HCT116 (cell line): Measurements from ENCODE around the gene SPATS1. TPM values are rescaled to one million over a fixed set of nuclear protein-coding genes. Genes with fewer than 3 reads are reported as not detected.

Experiments
- ATAC-seq: fragments of 200-7000 bp; cut with Tn5 transposase; 2 replicates; pipeline ENCODE4 v1.9.1; 2020; ENCODE audit warnings: mild to moderate bottlenecking, moderate library complexity
- BruUV-seq: library from RNA; stranded (reverse); fragments of 400-500 nt; replicated peaks from 2 replicates; lab custom pipeline; 2021; lab: Mats Ljungman, UMichigan
- CTCF ChIA-PET: fragments of 300-600 bp; sonication (Branson Sonifier 250); formaldehyde crosslinking; loops from one replicate; lab custom pipeline; 2021; ENCODE audit warnings: antibody characterized with exemption; lab: Charles Lee
- POLR2A ChIA-PET: fragments of 300-600, 350-600 bp; sonication (Branson Sonifier 250); formaldehyde crosslinking; loops from one replicate; lab custom pipeline; 2021; ENCODE audit warnings: antibody characterized with exemption; lab: Charles Lee
- RAD21 ChIA-PET, 2 experiments: fragments of 300-600 bp; sonication (Branson Sonifier 250); formaldehyde crosslinking; loops; one replicate each; lab custom pipeline; 2023; ENCODE audit warnings: low total read pairs in 2 of 2; ENCODE audit not compliant: uncharacterized antibody in 2 of 2, unreplicated experiment in 2 of 2, low non-redundant PET in 1 of 2; lab: Charles Lee
- DNase-seq: peaks from one replicate; pipeline ENCODE4 v3.0.0-alpha.2; 2010; ENCODE audit warnings: low read depth, low spot score
- H2AFZ ChIP-seq: fragments of 200-600 bp; shearing (Covaris generic), sonication (generic); 2 replicates; pipeline ENCODE4 v1.6.1; 2017; ENCODE audit warnings: low read depth, mixed run types, mixed read lengths, antibody characterized with exemption, low read length; ENCODE audit not compliant: poor library complexity, severe bottlenecking
- H3K27ac ChIP-seq: 2 replicates; pipeline ENCODE4 v1.5.1; 2012; ENCODE audit warnings: low read depth, low read length
- H3K27me3 ChIP-seq: fragments of 200-600 bp; sonication (generic); 2 replicates; pipeline ENCODE4 v1.6.1; 2016; ENCODE audit warnings: mixed run types, low read length, mixed read lengths; ENCODE audit not compliant: insufficient read depth
- H3K36me3 ChIP-seq, 2 experiments: fragments of 200-500 bp in 1 of 2; fragments of 200-600 bp in 1 of 2; sonication (Bioruptor generic) in 1 of 2; sonication (generic) in 1 of 2; 2 replicates each; pipeline versions ENCODE4 v1.5.1 to v1.6.1; 2014 to 2016; ENCODE audit warnings: low read length in 2 of 2, inconsistent platforms in 1 of 2, mixed read lengths in 1 of 2, mixed run types in 1 of 2; ENCODE audit not compliant: insufficient read depth in 2 of 2, control insufficient read depth in 1 of 2
- H3K4me1 ChIP-seq, 2 experiments: fragments of 200-600 bp in 1 of 2; sonication (generic) in 1 of 2; 2 replicates each; pipeline versions ENCODE4 v1.5.1 to v1.6.1; 2012 to 2017; ENCODE audit warnings: low read length in 2 of 2, inconsistent platforms in 1 of 2, mild to moderate bottlenecking in 1 of 2, mixed read lengths in 1 of 2, mixed run types in 1 of 2, moderate library complexity in 1 of 2; ENCODE audit not compliant: insufficient read depth in 2 of 2, control insufficient read depth in 1 of 2
- H3K4me2 ChIP-seq: fragments of 200-600 bp; sonication (generic); 2 replicates; pipeline ENCODE4 v1.6.1; 2017; ENCODE audit warnings: mixed run types, low read length, mixed read lengths
- H3K4me3 ChIP-seq, 2 experiments: fragments of 200-600 bp in 1 of 2; sonication (generic) in 1 of 2; replicated peaks in 1 of 2; 2 replicates each; pipeline ENCODE4 v1.5.1; 2011 to 2016; ENCODE audit warnings: low read length in 2 of 2, control low read depth in 1 of 2, low read depth in 1 of 2, mild to moderate bottlenecking in 1 of 2, mixed read lengths in 1 of 2, mixed run types in 1 of 2
- H3K79me2 ChIP-seq: fragments of 200-600 bp; sonication (generic); 2 replicates; pipeline ENCODE4 v1.6.1; 2017; ENCODE audit warnings: mild to moderate bottlenecking, mixed run types, low read length, moderate library complexity, mixed read lengths; ENCODE audit not compliant: insufficient read depth
- H3K9ac ChIP-seq: fragments of 200-600 bp; sonication (generic); 2 replicates; pipeline ENCODE4 v1.6.1; 2016; ENCODE audit warnings: low read length, mixed read lengths
- H3K9me2 ChIP-seq: fragments of 200-600 bp; sonication (generic), shearing (Covaris generic); 2 replicates; pipeline ENCODE4 v1.6.1; 2017; ENCODE audit warnings: mixed run types, mild to moderate bottlenecking, moderate library complexity; ENCODE audit not compliant: insufficient read depth
- H3K9me3 ChIP-seq, 2 experiments: fragments of 200-500 bp in 1 of 2; fragments of 200-600 bp in 1 of 2; sonication (Bioruptor generic) in 1 of 2; sonication (generic) in 1 of 2; 2 replicates each; pipeline ENCODE4 v1.6.1; 2014 to 2017; ENCODE audit warnings: low read length in 2 of 2, mixed read lengths in 2 of 2, inconsistent platforms in 1 of 2, low read depth in 1 of 2, mild to moderate bottlenecking in 1 of 2, mixed run types in 1 of 2, moderate library complexity in 1 of 2; ENCODE audit not compliant: control insufficient read depth in 1 of 2, insufficient read depth in 1 of 2
- H4K20me1 ChIP-seq: fragments of 200-600 bp; sonication (generic), shearing (Covaris generic); 2 replicates; pipeline ENCODE4 v1.6.1; 2017; ENCODE audit warnings: mixed run types, mild to moderate bottlenecking, moderate library complexity; ENCODE audit not compliant: insufficient read depth
- CTCF ChIP-seq, 3 experiments: fragments of 200-600 bp in 1 of 3; sonication (generic) in 1 of 3; IDR thresholded peaks in 2 of 3; conservative IDR thresholded peaks in 1 of 3; 2 replicates each; pipeline ENCODE4 v1.5.1; 2012 to 2017; ENCODE audit warnings: low read depth in 2 of 3, low read length in 2 of 3, antibody characterized with exemption in 1 of 3, borderline replicate concordance in 1 of 3, control low read depth in 1 of 3, mild to moderate bottlenecking in 1 of 3, mixed read lengths in 1 of 3, mixed run types in 1 of 3, moderate library complexity in 1 of 3; ENCODE audit not compliant: insufficient read depth in 1 of 3
- RAD21 ChIP-seq: IDR thresholded peaks from 2 replicates; pipeline ENCODE4 v1.6.1; 2012; ENCODE audit warnings: low read depth, mild to moderate bottlenecking
- SIN3A ChIP-seq: IDR thresholded peaks from 2 replicates; pipeline ENCODE4 v1.6.1; 2012; ENCODE audit warnings: low read depth
- intact Hi-C: fragments of 100-400 bp; cut with micrococcal nuclease; formaldehyde crosslinking; loops from 2 replicates; pipeline ENCODE4 v1.10.0; 2022
- total RNA-seq: library from RNA; stranded (reverse); gene quantifications from one replicate; pipeline ENCODE4 v1.2.1, GENCODE V29; 2021; ENCODE audit not compliant: unreplicated experiment
- TF ChIP-seq, protein P1 (sequence below): IDR thresholded peaks from 2 replicates; pipeline ENCODE4 v1.6.1; 2011; ENCODE audit warnings: mild to moderate bottlenecking, low read length, moderate library complexity; ENCODE audit not compliant: insufficient replicate concordance; ENCODE audit errors: extremely low read depth

Gene SPATS1
- total RNA-seq, 1 experiment from 2014 or later: not detected

DNA sequence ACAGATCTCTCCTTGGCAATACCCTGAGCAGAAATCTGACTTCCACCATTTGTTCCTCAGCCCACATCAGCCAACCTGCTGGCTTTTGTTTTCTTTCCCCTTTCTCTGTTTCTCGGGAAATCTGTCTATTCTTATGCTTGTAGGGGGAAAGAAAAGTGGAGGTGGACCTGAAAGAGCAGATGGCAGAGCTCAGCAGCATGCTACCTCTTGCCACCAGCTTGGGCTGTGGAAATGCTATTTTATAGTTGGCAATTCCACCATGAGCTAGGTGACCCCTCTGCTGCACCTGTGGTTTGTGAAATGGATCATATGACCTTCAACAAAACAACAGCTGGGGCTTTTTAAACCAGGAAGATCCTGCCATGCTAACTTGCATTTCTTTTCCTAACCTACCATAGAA is 6.8 kb upstream of the SPATS1 start:
- H3K4me2 ChIP-seq: no peak overlapping the region
- no peaks in the 10 kb centered on the region for H3K36me3 ChIP-seq
- H3K9me2 ChIP-seq: no peaks in the 10 kb centered on the region
- H3K79me2 ChIP-seq: no peaks in the 10 kb centered on the region
- intact Hi-C loops: loop anchor here (5.0 kb wide), 1 partner anchor 163 kb away; no protein-coding TSS in a partner anchor
- no peak for TF ChIP-seq RAD21
- TF ChIP-seq, protein P1, sequence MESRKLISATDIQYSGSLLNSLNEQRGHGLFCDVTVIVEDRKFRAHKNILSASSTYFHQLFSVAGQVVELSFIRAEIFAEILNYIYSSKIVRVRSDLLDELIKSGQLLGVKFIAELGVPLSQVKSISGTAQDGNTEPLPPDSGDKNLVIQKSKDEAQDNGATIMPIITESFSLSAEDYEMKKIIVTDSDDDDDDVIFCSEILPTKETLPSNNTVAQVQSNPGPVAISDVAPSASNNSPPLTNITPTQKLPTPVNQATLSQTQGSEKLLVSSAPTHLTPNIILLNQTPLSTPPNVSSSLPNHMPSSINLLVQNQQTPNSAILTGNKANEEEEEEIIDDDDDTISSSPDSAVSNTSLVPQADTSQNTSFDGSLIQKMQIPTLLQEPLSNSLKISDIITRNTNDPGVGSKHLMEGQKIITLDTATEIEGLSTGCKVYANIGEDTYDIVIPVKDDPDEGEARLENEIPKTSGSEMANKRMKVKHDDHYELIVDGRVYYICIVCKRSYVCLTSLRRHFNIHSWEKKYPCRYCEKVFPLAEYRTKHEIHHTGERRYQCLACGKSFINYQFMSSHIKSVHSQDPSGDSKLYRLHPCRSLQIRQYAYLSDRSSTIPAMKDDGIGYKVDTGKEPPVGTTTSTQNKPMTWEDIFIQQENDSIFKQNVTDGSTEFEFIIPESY: no peak
- ChIA-PET POLR2A (no interaction called here), CTCF (interaction anchor here (3.9 kb wide), 1 partner anchor 68 kb away, joined by 36 read pairs; no protein-coding TSS in a partner anchor), RAD21 (no interaction called here)
- H3K9me3 ChIP-seq: no peaks in the 10 kb centered on the region
- no peak overlapping the region for H3K27ac ChIP-seq
- H3K27me3 ChIP-seq: no peaks in the 10 kb centered on the region
- BruUV-seq: no TSS peak
- no peaks in the 10 kb centered on the region for H3K4me1 ChIP-seq
- H3K9ac ChIP-seq: no peak overlapping the region
- no peak for ATAC-seq
- H4K20me1 ChIP-seq: no peaks in the 10 kb centered on the region
- no peak overlapping the region for H2AFZ ChIP-seq
- DNase-seq: no peak
- H3K4me3 ChIP-seq: no peak overlapping the region

DNA sequence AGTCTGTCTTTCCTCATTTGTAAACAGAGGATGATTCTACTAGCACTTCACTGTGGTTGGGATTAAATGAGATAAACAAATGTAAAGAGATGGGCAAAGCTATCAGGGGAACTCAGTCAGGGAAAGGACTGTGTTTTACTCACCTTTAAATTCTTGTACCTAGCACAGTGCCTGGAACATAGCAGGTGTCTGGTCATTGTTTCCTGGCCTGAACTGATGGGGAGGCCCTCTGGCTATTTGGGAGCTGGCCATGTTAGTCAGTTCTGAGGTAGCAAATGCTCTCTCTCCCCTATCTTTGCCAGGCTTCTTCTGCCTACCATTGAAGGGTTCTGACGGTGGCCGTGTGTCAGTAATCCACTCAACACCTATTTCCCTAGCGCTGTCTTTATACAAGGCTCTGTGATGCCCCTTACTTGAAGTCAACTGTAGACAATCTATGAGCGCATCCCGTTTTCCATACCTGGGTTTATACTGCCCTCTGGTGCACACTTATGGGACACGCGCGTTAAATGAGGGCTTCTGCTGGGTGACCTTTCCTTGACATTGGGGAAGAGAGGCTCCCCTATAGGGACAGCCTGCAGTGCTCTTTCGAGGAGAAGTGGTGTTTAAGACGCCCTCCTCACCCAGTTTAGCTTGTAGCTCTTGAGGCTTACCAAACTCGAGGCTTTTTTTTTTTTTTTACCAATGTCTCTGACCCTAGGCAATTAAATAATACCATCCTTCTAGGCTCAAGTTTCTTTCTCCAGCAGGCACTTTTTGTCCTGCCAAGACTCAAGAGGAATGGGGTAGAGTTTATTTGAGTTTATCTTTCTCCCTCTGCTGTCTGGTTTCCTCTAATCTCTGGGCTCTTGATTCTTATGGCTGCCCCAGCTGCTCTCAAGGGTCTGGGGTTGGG is 4.0 kb upstream of the SPATS1 start:
- Histone ChIP-seq H3K27me3 (no peaks in the 10 kb centered on the region), H3K79me2 (no peaks in the 10 kb centered on the region), H3K9me2 (no peaks in the 10 kb centered on the region), H3K4me1 (no peaks in the 10 kb centered on the region), H3K27ac (no peak overlapping the region), H3K4me3 (no peak overlapping the region), H4K20me1 (no peaks in the 10 kb centered on the region), H3K9me3 (no peaks in the 10 kb centered on the region), H3K36me3 (no peaks in the 10 kb centered on the region), H3K4me2 (no peak overlapping the region), H3K9ac (no peak overlapping the region), H2AFZ (no peak overlapping the region)
- DNase-seq (peak; percentile 54), ATAC-seq (peak; percentile 97)
- TF ChIP-seq CTCF (IDR thresholded peaks at IDR 0.05 in 2 of 3, conservative IDR thresholded peaks at IDR 0.05 in 1 of 3; ENCODE audit: borderline replicate concordance in 1 of 3, insufficient read depth in 1 of 3, low read depth in 2 of 3, low read length in 2 of 3) (peak; percentile 68 to 91 (median 87)), SIN3A (no peak), RAD21 (peak; percentile 95)
- intact Hi-C loops: loop anchor here (1.0 to 5.0 kb wide), 4 partner anchors 70 to 242 kb away; no protein-coding TSS in a partner anchor
- ChIA-PET CTCF (interaction anchor here (1.0 to 3.9 kb wide), 4 partner anchors 71 to 242 kb away, joined by 3 to 36 read pairs (median 4); no protein-coding TSS in a partner anchor), RAD21 (interaction anchor here in 1 of 2 experiments (0.7 to 0.8 kb wide), 2 partner anchors 18 to 72 kb away, joined by 3 to 4 read pairs; no protein-coding TSS in a partner anchor), POLR2A (interaction anchor here (2.1 kb wide), 1 partner anchor 70 kb away, joined by 6 read pairs; no protein-coding TSS in a partner anchor)
- BruUV-seq: no TSS peak
